HG02642 (cell line): ENCODE data around the gene DGKD.
"Not testable (repeated sequence)": the region's sequence is repeated elsewhere in the genome, so short reads cannot be mapped to it uniquely, and the experiment has no call there.

Experiments used
- ATAC-seq: cut with Tn5 transposase; IDR thresholded peaks from one replicate; pipeline ENCODE4 v1.9.1; 2021; ENCODE audit warnings: mild to moderate bottlenecking; ENCODE audit not compliant: unreplicated experiment, poor library complexity

DGKD gene

GRCh38 chr2:233359823-233360222, 5.5 kb downstream of the DGKD start:
- ATAC-seq: no peak

GRCh38 chr2:233360771-233361176, 6.5 kb downstream of the DGKD start:
- ATAC-seq: no peak

GRCh38 chr2:233361297-233361696, 7.0 kb downstream of the DGKD start:
- no peak for ATAC-seq

- ATAC-seq: no peak
Observed at GRCh38 chr2:233362742-233363141, 8.4 kb downstream of the DGKD start.

- peak; percentile 44 for ATAC-seq
Observed at GRCh38 chr2:233363744-233364235, 9.5 kb downstream of the DGKD start.

- no peak for ATAC-seq
Observed at GRCh38 chr2:233365861-233366520, 11.7 kb downstream of the DGKD start.

- ATAC-seq: no peak
Observed at GRCh38 chr2:233367586-233367985, 13.3 kb downstream of the DGKD start.

- no peak for ATAC-seq
Observed at GRCh38 chr2:233368756-233369155, 14.5 kb downstream of the DGKD start.

- ATAC-seq: no peak
Observed at GRCh38 chr2:233369462-233369861, 15.2 kb downstream of the DGKD start.

GRCh38 chr2:233369897-233370685, 15.8 kb downstream of the DGKD start:
- ATAC-seq: no peak

GRCh38 chr2:233371641-233372040, 17.3 kb downstream of the DGKD start:
- ATAC-seq: no peak

- ATAC-seq: no peak
Observed at GRCh38 chr2:233372855-233373254, 18.6 kb downstream of the DGKD start.

GRCh38 chr2:233373316-233373715, 19.0 kb downstream of the DGKD start:
- no peak for ATAC-seq

- not testable (repeated sequence) for ATAC-seq
Observed at GRCh38 chr2:233374776-233375175, 20.5 kb downstream of the DGKD start.

- ATAC-seq: no peak
Observed at GRCh38 chr2:233375490-233376314, 21.4 kb downstream of the DGKD start.

- no peak for ATAC-seq
Observed at GRCh38 chr2:233379034-233379433, 24.7 kb downstream of the DGKD start.

- ATAC-seq: no peak
Observed at GRCh38 chr2:233379441-233379840, 25.1 kb downstream of the DGKD start.

GRCh38 chr2:233380132-233380895, 26.0 kb downstream of the DGKD start:
- no peak for ATAC-seq

GRCh38 chr2:233380995-233381637, 26.8 kb downstream of the DGKD start:
- no peak for ATAC-seq

- no peak for ATAC-seq
Observed at GRCh38 chr2:233381638-233381995, 27.3 kb downstream of the DGKD start.
